SU-DHL-6 (cell line): ENCODE results near the gene DCN.
"Not testable (repeated sequence)": the region's sequence is repeated elsewhere in the genome, so short reads cannot be mapped to it uniquely, and the experiment has no call there.

Experiments used
- CTCF ChIP-seq: fragments of 200-600 bp; sonication (generic); IDR thresholded peaks from one replicate; pipeline ENCODE4 v1.5.1; 2017; ENCODE audit warnings: antibody characterized with exemption, mild to moderate bottlenecking, low read length, moderate library complexity; ENCODE audit not compliant: insufficient read depth, poor library complexity, severe bottlenecking
- EZH2phosphoT487 ChIP-seq: fragments of 200-600 bp; sonication (generic), shearing (Covaris generic); conservative IDR thresholded peaks from 2 replicates; pipeline ENCODE4 v1.6.1; 2018; ENCODE audit warnings: mild to moderate bottlenecking, antibody characterized with exemption, low read length, moderate library complexity, mixed read lengths

- not testable (repeated sequence) for TF ChIP-seq CTCF, EZH2phosphoT487
These were observed 24.7 kb upstream of the DCN start for GRCh38 chr12:91207301-91207700.
